Prostate gland (tissue), 2 donors: ENCODE data around the gene SALL2.

Experiments used
- CTCF ChIP-seq, 4 experiments: fragments of 200-600 bp in 2 of 4; fragments of 450-650 bp in 2 of 4; sonication (generic) in 2 of 4; IDR thresholded peaks; 1 replicate in 3 of 4; 2 replicates in 1 of 4; pipeline ENCODE4 v1.5.1; 2016 to 2019; ENCODE audit warnings: antibody characterized with exemption in 4 of 4, mild to moderate bottlenecking in 2 of 4, moderate library complexity in 2 of 4
- POLR2A ChIP-seq: fragments of 450-650 bp; IDR thresholded peaks from one replicate; pipeline ENCODE4 v1.6.1; 2016; ENCODE audit warnings: antibody characterized with exemption, mild to moderate bottlenecking

GRCh38 chr14:21534576-21534975, 8.4 kb upstream of the SALL2 start:
- TF ChIP-seq CTCF (IDR thresholded peaks at IDR 0.05) (no peak), POLR2A (no peak)
